SK-N-SH treated with all-trans-retinoic acid at 6 μM for 48 hours (cell line): Measurements from ENCODE around the gene APOL6.

Source experiments
- ATAC-seq: fragments of 200-7000 bp; cut with Tn5 transposase; 3 replicates; pipeline ENCODE4 v1.9.1; 2020; ENCODE audit warnings: mild to moderate bottlenecking, moderate library complexity
- ARNTL ChIP-seq: fragments of 450-650 bp; formaldehyde crosslinking; IDR thresholded peaks from 2 replicates; pipeline ENCODE4 v1.5.0; 2020; ENCODE audit warnings: low read depth, mild to moderate bottlenecking, moderate library complexity, borderline replicate concordance
- BACH2 ChIP-seq: fragments of 250-450 bp; sonication (Bioruptor Pico); IDR thresholded peaks from 2 replicates; pipeline ENCODE4 v1.9.0; 2021; ENCODE audit warnings: mild to moderate bottlenecking, borderline replicate concordance
- ESRRG ChIP-seq: fragments of 250-450 bp; sonication (Bioruptor Pico); IDR thresholded peaks from 2 replicates; pipeline ENCODE4 v1.6.1; 2021; ENCODE audit warnings: mild to moderate bottlenecking
- GLIS3 ChIP-seq: fragments of 250-450 bp; sonication (Bioruptor Pico); IDR thresholded peaks from 2 replicates; pipeline ENCODE4 v1.5.0; 2020; ENCODE audit warnings: mild to moderate bottlenecking, moderate library complexity
- ISL1 ChIP-seq: fragments of 250-450 bp; sonication (Bioruptor Pico); IDR thresholded peaks from 2 replicates; pipeline ENCODE4 v2.1.2; 2022; ENCODE audit warnings: mild to moderate bottlenecking, moderate library complexity
- OSR1 ChIP-seq: fragments of 250-450 bp; sonication (Bioruptor Pico); IDR thresholded peaks from 2 replicates; pipeline ENCODE4 v1.8.0; 2022; ENCODE audit warnings: moderate library complexity, mild to moderate bottlenecking, inconsistent platforms
- PATZ1 ChIP-seq: fragments of 250-450 bp; sonication (Bioruptor Pico); IDR thresholded peaks from 2 replicates; pipeline ENCODE4 v1.8.0; 2020; ENCODE audit warnings: mild to moderate bottlenecking, moderate library complexity, borderline replicate concordance
- SNAI2 ChIP-seq: fragments of 250-450 bp; sonication (Bioruptor Pico); IDR thresholded peaks from 2 replicates; pipeline ENCODE4 v1.5.0; 2020; ENCODE audit warnings: mild to moderate bottlenecking, moderate library complexity
- TCF4 ChIP-seq: fragments of 250-450 bp; sonication (Bioruptor Pico); IDR thresholded peaks from 2 replicates; pipeline ENCODE4 v1.8.0; 2021; ENCODE audit warnings: mild to moderate bottlenecking, moderate library complexity, borderline replicate concordance
- TOX ChIP-seq: fragments of 250-450 bp; sonication (Bioruptor Pico); IDR thresholded peaks from 2 replicates; pipeline ENCODE4 v1.8.0; 2021; ENCODE audit warnings: mild to moderate bottlenecking, moderate library complexity, borderline replicate concordance
- TSHZ2 ChIP-seq: fragments of 250-450 bp; sonication (Bioruptor Pico); IDR thresholded peaks from 2 replicates; pipeline ENCODE4 v1.5.0; 2020; ENCODE audit warnings: mild to moderate bottlenecking, moderate library complexity
- ZC3H10 ChIP-seq: fragments of 250-450 bp; sonication (Bioruptor Pico); IDR thresholded peaks from 2 replicates; pipeline ENCODE4 v1.5.1; 2021; ENCODE audit warnings: mild to moderate bottlenecking, moderate library complexity
- ZFP3 ChIP-seq: fragments of 250-450 bp; sonication (Bioruptor Pico); IDR thresholded peaks from 2 replicates; pipeline ENCODE4 v1.5.0; 2020; ENCODE audit warnings: mild to moderate bottlenecking, moderate library complexity
- ZFP30 ChIP-seq: fragments of 450-650 bp; formaldehyde crosslinking; IDR thresholded peaks from 2 replicates; pipeline ENCODE4 v1.5.0; 2022; ENCODE audit warnings: mild to moderate bottlenecking, moderate library complexity
- ZNF565 ChIP-seq: fragments of 450-650 bp; formaldehyde crosslinking; conservative IDR thresholded peaks from 2 replicates; pipeline ENCODE4 v1.5.0; 2020; ENCODE audit warnings: low read depth, mild to moderate bottlenecking, moderate library complexity
- ZNF70 ChIP-seq: fragments of 450-650 bp; formaldehyde crosslinking; IDR thresholded peaks from 2 replicates; pipeline ENCODE4 v1.5.0; 2020; ENCODE audit warnings: mild to moderate bottlenecking, moderate library complexity
- TF ChIP-seq, protein P1 (sequence below): fragments of 250-450 bp; sonication (Bioruptor Pico); IDR thresholded peaks from 2 replicates; pipeline ENCODE4 v1.8.0; 2021; ENCODE audit warnings: low read depth, mild to moderate bottlenecking, moderate library complexity, borderline replicate concordance
- TF ChIP-seq, protein P2 (sequence below): fragments of 250-450 bp; sonication (Bioruptor Pico); IDR thresholded peaks from 2 replicates; pipeline ENCODE4 v1.5.1; 2021; ENCODE audit warnings: mild to moderate bottlenecking, moderate library complexity
- TF ChIP-seq, protein P3 (sequence below): fragments of 250-450 bp; sonication (Bioruptor Pico); IDR thresholded peaks from 2 replicates; pipeline ENCODE4 v1.5.1; 2020; ENCODE audit warnings: low read depth, mild to moderate bottlenecking, moderate library complexity

Gene APOL6

DNA sequence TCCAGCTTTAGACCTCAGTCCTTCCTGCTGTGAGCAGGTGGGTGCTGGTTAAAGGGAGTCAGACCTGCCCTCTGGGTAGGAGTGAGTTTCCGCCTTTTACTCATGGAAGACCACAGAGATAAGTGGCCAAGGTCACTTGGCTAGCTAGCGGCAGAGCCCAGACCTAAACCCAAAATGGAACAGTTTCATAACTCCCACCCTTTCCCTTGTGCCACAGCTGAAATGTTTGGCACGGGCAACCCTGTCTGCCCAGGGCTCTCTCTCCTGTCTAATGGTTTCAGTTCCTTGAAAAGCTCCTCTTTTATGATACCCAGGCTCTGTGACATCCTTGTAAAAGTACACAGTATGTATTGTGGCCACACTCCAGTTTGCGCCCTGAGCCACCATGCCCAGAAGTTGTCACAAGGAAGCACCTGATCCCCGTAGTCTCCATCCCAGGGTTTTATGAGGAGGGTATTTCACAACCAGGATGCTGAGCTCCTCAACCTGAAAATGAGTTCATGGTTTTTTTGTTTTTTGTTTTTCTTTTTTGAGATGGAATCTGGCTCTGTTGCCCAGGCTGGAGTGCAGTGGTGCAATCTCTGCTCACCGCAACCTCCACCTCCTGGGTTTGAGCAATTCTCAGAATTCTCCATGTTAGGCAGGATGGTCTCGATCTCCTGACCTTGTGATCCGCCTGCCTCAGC lies 36.2 kb upstream of the APOL6 start:
- no peak for TF ChIP-seq GLIS3 (CRISPR knock-in tag)
- no peak for TF ChIP-seq BACH2 (CRISPR knock-in tag)
- TF ChIP-seq TCF4 (CRISPR knock-in tag), result no peak
- TF ChIP-seq OSR1, result no peak
- TF ChIP-seq ZFP30, result no peak
- TF ChIP-seq TSHZ2 (CRISPR knock-in tag), result no peak
- TF ChIP-seq, all 23 proteins: peak for 0
- no peak for ATAC-seq

GRCh38 chr22:35612903-35613302 lies 35.3 kb upstream of the APOL6 start:
- TF ChIP-seq SNAI2 (CRISPR knock-in tag) (no peak), ARNTL (CRISPR knock-in tag) (no peak), OSR1 (no peak), BACH2 (CRISPR knock-in tag) (no peak), PATZ1 (no peak), ESRRG (CRISPR knock-in tag) (no peak), ISL1 (CRISPR knock-in tag) (no peak), ZC3H10 (CRISPR knock-in tag) (no peak), ZNF70 (no peak), TSHZ2 (CRISPR knock-in tag) (no peak), TCF4 (CRISPR knock-in tag) (no peak), ZNF565 (CRISPR knock-in tag) (no peak), TOX (no peak), ZFP3 (CRISPR knock-in tag) (no peak)
- TF ChIP-seq, protein P1, sequence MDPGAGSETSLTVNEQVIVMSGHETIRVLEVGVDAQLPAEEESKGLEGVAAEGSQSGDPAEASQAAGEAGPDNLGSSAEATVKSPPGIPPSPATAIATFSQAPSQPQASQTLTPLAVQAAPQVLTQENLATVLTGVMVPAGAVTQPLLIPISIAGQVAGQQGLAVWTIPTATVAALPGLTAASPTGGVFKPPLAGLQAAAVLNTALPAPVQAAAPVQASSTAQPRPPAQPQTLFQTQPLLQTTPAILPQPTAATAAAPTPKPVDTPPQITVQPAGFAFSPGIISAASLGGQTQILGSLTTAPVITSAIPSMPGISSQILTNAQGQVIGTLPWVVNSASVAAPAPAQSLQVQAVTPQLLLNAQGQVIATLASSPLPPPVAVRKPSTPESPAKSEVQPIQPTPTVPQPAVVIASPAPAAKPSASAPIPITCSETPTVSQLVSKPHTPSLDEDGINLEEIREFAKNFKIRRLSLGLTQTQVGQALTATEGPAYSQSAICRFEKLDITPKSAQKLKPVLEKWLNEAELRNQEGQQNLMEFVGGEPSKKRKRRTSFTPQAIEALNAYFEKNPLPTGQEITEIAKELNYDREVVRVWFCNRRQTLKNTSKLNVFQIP (CRISPR knock-in tag), result no peak
- TF ChIP-seq, protein P2, sequence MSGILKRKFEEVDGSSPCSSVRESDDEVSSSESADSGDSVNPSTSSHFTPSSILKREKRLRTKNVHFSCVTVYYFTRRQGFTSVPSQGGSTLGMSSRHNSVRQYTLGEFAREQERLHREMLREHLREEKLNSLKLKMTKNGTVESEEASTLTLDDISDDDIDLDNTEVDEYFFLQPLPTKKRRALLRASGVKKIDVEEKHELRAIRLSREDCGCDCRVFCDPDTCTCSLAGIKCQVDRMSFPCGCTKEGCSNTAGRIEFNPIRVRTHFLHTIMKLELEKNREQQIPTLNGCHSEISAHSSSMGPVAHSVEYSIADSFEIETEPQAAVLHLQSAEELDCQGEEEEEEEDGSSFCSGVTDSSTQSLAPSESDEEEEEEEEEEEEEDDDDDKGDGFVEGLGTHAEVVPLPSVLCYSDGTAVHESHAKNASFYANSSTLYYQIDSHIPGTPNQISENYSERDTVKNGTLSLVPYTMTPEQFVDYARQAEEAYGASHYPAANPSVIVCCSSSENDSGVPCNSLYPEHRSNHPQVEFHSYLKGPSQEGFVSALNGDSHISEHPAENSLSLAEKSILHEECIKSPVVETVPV (CRISPR knock-in tag), result no peak
- TF ChIP-seq, protein P3, sequence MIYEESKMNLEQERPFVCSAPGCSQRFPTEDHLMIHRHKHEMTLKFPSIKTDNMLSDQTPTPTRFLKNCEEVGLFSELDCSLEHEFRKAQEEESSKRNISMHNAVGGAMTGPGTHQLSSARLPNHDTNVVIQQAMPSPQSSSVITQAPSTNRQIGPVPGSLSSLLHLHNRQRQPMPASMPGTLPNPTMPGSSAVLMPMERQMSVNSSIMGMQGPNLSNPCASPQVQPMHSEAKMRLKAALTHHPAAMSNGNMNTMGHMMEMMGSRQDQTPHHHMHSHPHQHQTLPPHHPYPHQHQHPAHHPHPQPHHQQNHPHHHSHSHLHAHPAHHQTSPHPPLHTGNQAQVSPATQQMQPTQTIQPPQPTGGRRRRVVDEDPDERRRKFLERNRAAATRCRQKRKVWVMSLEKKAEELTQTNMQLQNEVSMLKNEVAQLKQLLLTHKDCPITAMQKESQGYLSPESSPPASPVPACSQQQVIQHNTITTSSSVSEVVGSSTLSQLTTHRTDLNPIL, result no peak
- no peak for ATAC-seq
